HEK293T (cell line): Measurements from ENCODE around the gene AGPAT4.

Experiments
- CTCF ChIA-PET: fragments of 350-600 bp; formaldehyde crosslinking; extraction: SDS; loops from one replicate; lab custom pipeline; 2021; ENCODE audit warnings: antibody characterized with exemption, inconsistent platforms; lab: Yijun Ruan, JAX
- POLR2A ChIA-PET: fragments of 350-600 bp; formaldehyde crosslinking; extraction: SDS; loops from one replicate; lab custom pipeline; 2020; ENCODE audit warnings: antibody characterized with exemption, inconsistent platforms; lab: Yijun Ruan, JAX
- DNase-seq: peaks from one replicate; pipeline ENCODE4 v3.0.0; 2012; ENCODE audit warnings: mixed read lengths; ENCODE audit errors: extremely low spot score
- ARNT ChIP-seq: fragments of 450-650 bp; IDR thresholded peaks from 2 replicates; pipeline ENCODE4 v1.6.1; 2017; ENCODE audit warnings: mild to moderate bottlenecking
- BHLHE40 ChIP-seq: fragments of 450-650 bp; IDR thresholded peaks from 2 replicates; pipeline ENCODE4 v1.6.1; 2016; ENCODE audit warnings: mild to moderate bottlenecking, moderate library complexity, borderline replicate concordance
- CTBP1 ChIP-seq: fragments of 450-650 bp; IDR thresholded peaks from 2 replicates; pipeline ENCODE4 v1.6.1; 2016; ENCODE audit warnings: borderline replicate concordance
- ELF4 ChIP-seq: fragments of 450-650 bp; IDR thresholded peaks from 2 replicates; pipeline ENCODE4 v1.6.1; 2017; ENCODE audit warnings: antibody characterized with exemption
- FOXA1 ChIP-seq: fragments of 450-650 bp; IDR thresholded peaks from 2 replicates; pipeline ENCODE4 v1.6.1; 2016; ENCODE audit warnings: mild to moderate bottlenecking
- FOXK2 ChIP-seq: fragments of 450-650 bp; IDR thresholded peaks from 2 replicates; pipeline ENCODE4 v1.6.1; 2016; ENCODE audit warnings: mild to moderate bottlenecking
- FOXM1 ChIP-seq: fragments of 450-650 bp; IDR thresholded peaks from 2 replicates; pipeline ENCODE4 v1.6.1; 2017; ENCODE audit warnings: mild to moderate bottlenecking, borderline replicate concordance
- HDGF ChIP-seq: fragments of 450-650 bp; IDR thresholded peaks from 2 replicates; pipeline ENCODE4 v1.6.1; 2017; ENCODE audit warnings: antibody characterized with exemption, borderline replicate concordance
- L3MBTL2 ChIP-seq: fragments of 450-650 bp; conservative IDR thresholded peaks from 2 replicates; pipeline ENCODE4 v1.6.1; 2016; ENCODE audit warnings: mild to moderate bottlenecking
- LEF1 ChIP-seq: fragments of 450-650 bp; IDR thresholded peaks from 2 replicates; pipeline ENCODE4 v1.6.1; 2017; ENCODE audit warnings: mild to moderate bottlenecking, borderline replicate concordance
- NFRKB ChIP-seq: fragments of 450-650 bp; IDR thresholded peaks from 2 replicates; pipeline ENCODE4 v1.6.1; 2016; ENCODE audit warnings: mild to moderate bottlenecking, moderate library complexity
- SP1 ChIP-seq: fragments of 450-650 bp; IDR thresholded peaks from 2 replicates; pipeline ENCODE4 v1.6.1; 2017
- SUZ12 ChIP-seq: fragments of 450-650 bp; IDR thresholded peaks from 2 replicates; pipeline ENCODE4 v1.6.1; 2016; ENCODE audit warnings: mild to moderate bottlenecking
- TARDBP ChIP-seq: fragments of 450-650 bp; IDR thresholded peaks from 2 replicates; pipeline ENCODE4 v1.6.1; 2016
- ZNF384 ChIP-seq: fragments of 450-650 bp; IDR thresholded peaks from 2 replicates; pipeline ENCODE4 v1.6.1; 2016
- TF ChIP-seq, protein P1 (sequence below): fragments of 450-650 bp; IDR thresholded peaks from 2 replicates; pipeline ENCODE4 v1.6.1; 2016

The AGPAT4 gene

GRCh38 chr6:161095916-161096315, 177.9 kb downstream of the AGPAT4 start:
- CTCF ChIA-PET = interaction anchor here (0.7 to 1.6 kb wide), 2 partner anchors 75 to 275 kb away, joined by 3 read pairs; no protein-coding TSS in a partner anchor
- TF ChIP-seq BHLHE40 (no peak), LEF1 (no peak), TARDBP (no peak), FOXK2 (no peak), NFRKB (no peak), SP1 (no peak), CTBP1 (no peak), ELF4 (no peak), L3MBTL2 (no peak), FOXM1 (no peak), HDGF (no peak), FOXA1 (no peak), ZNF384 (no peak), SUZ12 (no peak), ARNT (no peak)
- TF ChIP-seq, protein P1, sequence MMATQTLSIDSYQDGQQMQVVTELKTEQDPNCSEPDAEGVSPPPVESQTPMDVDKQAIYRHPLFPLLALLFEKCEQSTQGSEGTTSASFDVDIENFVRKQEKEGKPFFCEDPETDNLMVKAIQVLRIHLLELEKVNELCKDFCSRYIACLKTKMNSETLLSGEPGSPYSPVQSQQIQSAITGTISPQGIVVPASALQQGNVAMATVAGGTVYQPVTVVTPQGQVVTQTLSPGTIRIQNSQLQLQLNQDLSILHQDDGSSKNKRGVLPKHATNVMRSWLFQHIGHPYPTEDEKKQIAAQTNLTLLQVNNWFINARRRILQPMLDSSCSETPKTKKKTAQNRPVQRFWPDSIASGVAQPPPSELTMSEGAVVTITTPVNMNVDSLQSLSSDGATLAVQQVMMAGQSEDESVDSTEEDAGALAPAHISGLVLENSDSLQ = no peak
- POLR2A ChIA-PET = no interaction called here
- no peak for DNase-seq

- no peak for DNase-seq
- CTCF ChIA-PET = no interaction called here
- POLR2A ChIA-PET = no interaction called here
- TF ChIP-seq FOXA1 = no peak
Observed at GRCh38 chr6:161094955-161095354, 178.9 kb downstream of the AGPAT4 start.

- TF ChIP-seq, protein P1 = no peak
- TF ChIP-seq FOXA1 (no peak), SP1 (no peak), L3MBTL2 (no peak), FOXM1 (no peak), FOXK2 (no peak), HDGF (no peak), CTBP1 (no peak), ELF4 (no peak), ZNF384 (no peak), LEF1 (no peak), ARNT (no peak), SUZ12 (no peak), NFRKB (no peak)
- DNase-seq = no peak
- ChIA-PET POLR2A (no interaction called here), CTCF (no interaction called here)
Observed at GRCh38 chr6:161091972-161092701, 181.7 kb downstream of the AGPAT4 start.

DNA sequence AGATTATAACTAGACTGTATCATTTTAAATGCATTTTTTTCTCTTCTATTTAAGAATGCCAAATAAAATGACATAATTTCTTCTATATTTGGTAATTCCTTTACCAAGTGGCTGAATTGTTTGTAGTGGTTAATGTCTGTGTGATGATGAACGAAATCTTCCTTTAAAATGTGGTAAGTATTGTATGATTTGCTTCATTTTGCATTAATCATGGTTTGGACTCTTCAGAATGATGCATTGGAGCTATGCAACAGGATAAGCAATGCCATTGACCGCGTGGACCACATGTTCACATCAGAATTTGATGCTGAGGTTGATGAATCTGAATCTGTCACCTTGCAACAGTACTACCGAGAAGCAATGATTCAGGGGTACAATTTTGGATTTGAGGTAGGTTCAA, 182.7 kb downstream of the AGPAT4 start:
- POLR2A ChIA-PET = no interaction called here
- CTCF ChIA-PET = no interaction called here
- DNase-seq = no peak
- TF ChIP-seq SP1 (no peak), NFRKB (no peak), LEF1 (no peak), FOXA1 (no peak), ARNT (no peak), FOXK2 (no peak)

GRCh38 chr6:161088676-161089328, 185.1 kb downstream of the AGPAT4 start:
- no peak for DNase-seq
- CTCF ChIA-PET = interaction anchor here (0.6 kb wide), 1 partner anchor 120 kb away, joined by 3 read pairs; no protein-coding TSS in a partner anchor
- POLR2A ChIA-PET = no interaction called here
- TF ChIP-seq FOXK2 (no peak), L3MBTL2 (no peak), SP1 (no peak), ELF4 (no peak), ZNF384 (no peak), LEF1 (no peak), HDGF (no peak)
- TF ChIP-seq, protein P1 = no peak

- POLR2A ChIA-PET = no interaction called here
Observed at GRCh38 chr6:161085246-161085645, 188.6 kb downstream of the AGPAT4 start.

More at GRCh38 chr6:161085246-161085645, 188.6 kb downstream of the AGPAT4 start:
- TF ChIP-seq ARNT = no peak
- no peak for TF ChIP-seq FOXM1
- no peak for TF ChIP-seq ELF4
- TF ChIP-seq NFRKB = no peak
- DNase-seq = no peak
- CTCF ChIA-PET = no interaction called here
